GM23338 (cell line): ENCODE data around the gene FYB2.

Experiments
- CTCF ChIP-seq, 2 experiments: fragments of 200-600 bp in 1 of 2; sonication (generic) in 1 of 2; conservative IDR thresholded peaks; 2 replicates each; pipeline versions ENCODE4 v1.5.1 to v1.6.1; 2016 to 2017; ENCODE audit warnings: antibody characterized with exemption in 2 of 2, low read depth in 2 of 2, mild to moderate bottlenecking in 2 of 2, moderate library complexity in 1 of 2
- EZH2 ChIP-seq: fragments of 200-600 bp; sonication (generic); IDR thresholded peaks from one replicate; pipeline ENCODE4 v1.8.0; 2017; ENCODE audit warnings: antibody characterized with exemption, mild to moderate bottlenecking, low read depth; ENCODE audit not compliant: unreplicated experiment
- EZH2phosphoT487 ChIP-seq: fragments of 200-600 bp; sonication (generic); IDR thresholded peaks from one replicate; pipeline ENCODE4 v1.8.1; 2018; ENCODE audit warnings: antibody characterized with exemption; ENCODE audit not compliant: unreplicated experiment

GRCh38 chr1:56773341-56774066 is 45.7 kb downstream of the FYB2 start:
- TF ChIP-seq EZH2 (no peak), CTCF (conservative IDR thresholded peaks at IDR 0.05; ENCODE audit: low read depth in 2 of 2) (no peak), EZH2phosphoT487 (no peak)
